Psoas muscle (tissue), 8 donors: ENCODE results near the gene WDR70. TPM values are rescaled to one million over a fixed set of nuclear protein-coding genes. Genes with fewer than 3 reads are reported as not detected.

Experiments used
- ATAC-seq, 4 donors: fragments of 200-7000 bp; cut with Tn5 transposase; one replicate each; pipeline ENCODE4 v1.9.1; 2020; ENCODE audit warnings: moderate library complexity in 3 of 4, mild to moderate bottlenecking in 2 of 4
- DNase-seq, 2 donors: peaks; one replicate each; pipeline ENCODE4 v3.0.0-alpha.2; 2020
- H3K27ac ChIP-seq: fragments of 200-600 bp; one replicate; pipeline ENCODE4 v1.8.0; 2022
- H3K27me3 ChIP-seq, 3 donors: fragments of 200-600 bp in 1 of 3; one replicate each; pipeline versions ENCODE4 v1.6.1 to v1.8.0; 2013 to 2022; ENCODE audit warnings: low read length in 2 of 3, mild to moderate bottlenecking in 2 of 3, moderate library complexity in 1 of 3; ENCODE audit not compliant: insufficient read depth in 3 of 3
- H3K36me3 ChIP-seq, 2 donors: fragments of 200-600 bp in 1 of 2; one replicate each; pipeline versions ENCODE4 v1.6.1 to v1.8.0; 2013 to 2022; ENCODE audit warnings: low read depth in 1 of 2, mild to moderate bottlenecking in 1 of 2, moderate library complexity in 1 of 2; ENCODE audit not compliant: insufficient read depth in 1 of 2
- H3K4me1 ChIP-seq: fragments of 200-600 bp; one replicate; pipeline ENCODE4 v1.8.0; 2022
- H3K4me3 ChIP-seq: fragments of 200-600 bp; one replicate; pipeline ENCODE4 v1.8.0; 2022; ENCODE audit warnings: mild to moderate bottlenecking
- H3K9me3 ChIP-seq: fragments of 200-600 bp; one replicate; pipeline ENCODE4 v1.8.0; 2022
- WGBS, 3 donors: extraction: QIAGEN DNeasy Blood & Tissue Kit; methylation state at CpG; one replicate each; pipeline versions ENCODE4 v1.1.6 to v1.1.7; 2013; 5-methylcytosine and 5-hydroxymethylcytosine counted together
- intact Hi-C, 2 donors: fragments of 100-400 bp; cut with DNase I; formaldehyde crosslinking; loops; one replicate each; pipeline versions ENCODE4 v1.11.0 to v1.14.2; 2022
- polyA plus RNA-seq, 3 donors: library from polyadenylated mRNA; stranded (reverse); fragments of 200-250 nt; gene quantifications; one replicate each; pipeline ENCODE4 v1.2.3, GENCODE V29; 2013
- total RNA-seq, 4 donors: library from RNA; stranded (reverse); fragmentation: NEBNext Ultra II Directional in 2 of 4; extraction: Animal tissue kit (Norgen Biotek cat#: 25700) in 2 of 4; gene quantifications; one replicate each; pipeline versions ENCODE4 v1.2.1 to v1.2.4, GENCODE V29; 2021 to 2023
- TF ChIP-seq, protein P1 (sequence below): fragments of 200-600 bp; IDR thresholded peaks from one replicate; pipeline ENCODE4 v1.8.0; 2022; ENCODE audit warnings: antibody characterized with exemption
- donor health status: healthy with polysubstance abuse.
- donor health status: DM: no; HTN: no; CAD: no; lungs with moderate emphysema.
- donor health status: Bipolar disorder and iron deficiency.
- donor health status: healthy.
- donor health status: DM: yes; HTN: yes; CAD: no.
- donor health status: DM: no; HTN: no; CAD: no.
- donor health status: DM: no; HTN: no; CAD: no.
- donor health status: DM: yes; HTN: yes; CAD: no.

The WDR70 gene
- total and polyA plus RNA-seq, 7 donors: 16.3 to 37.8 (median 26.0) TPM

DNA sequence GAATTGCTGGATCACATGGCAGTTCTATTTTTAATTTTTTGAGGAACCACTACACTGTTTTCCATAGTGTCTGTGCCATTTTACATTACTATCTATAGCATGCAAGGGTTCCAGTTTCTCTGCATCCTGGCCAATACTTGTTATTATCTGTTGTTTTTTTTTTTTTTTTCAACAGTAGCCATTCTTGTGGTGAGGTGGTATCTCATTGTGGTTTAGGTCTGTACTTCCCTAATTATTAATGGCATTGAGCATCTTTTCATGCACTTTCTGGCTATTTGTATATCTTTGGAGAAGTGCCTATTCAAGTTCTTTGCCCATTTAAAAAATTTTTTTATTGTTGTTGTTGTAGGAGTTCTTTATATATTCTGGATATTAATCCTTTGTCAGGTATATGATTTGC, 363.0 kb downstream of the WDR70 start:
- ATAC-seq: no peak

DNA sequence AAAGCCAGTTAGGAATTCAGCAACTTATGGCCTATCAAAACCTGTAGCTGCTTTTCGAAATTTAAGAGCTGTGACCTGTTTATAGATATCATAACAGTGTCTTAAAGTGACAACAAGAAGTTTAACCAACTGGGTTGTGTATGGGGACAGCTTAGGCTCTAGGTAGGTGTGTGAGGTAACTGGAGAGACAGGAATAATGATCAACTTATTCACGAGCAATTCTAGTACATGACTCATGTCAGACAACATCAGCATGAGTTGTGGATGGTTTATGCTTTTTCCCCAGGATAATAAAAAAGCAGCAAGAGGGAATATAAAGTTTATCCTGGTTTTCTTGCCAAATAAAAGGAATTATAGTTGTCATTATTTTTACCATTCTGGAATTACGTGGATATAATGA, 372.1 kb downstream of the WDR70 start:
- no peaks in the 10 kb centered on the region for H3K27me3 ChIP-seq
- intact Hi-C loops: no loop called here

More for the DNA sequence above, 363.0 kb downstream of the WDR70 start:
- intact Hi-C loops: no loop called here
- Histone ChIP-seq H3K27me3 (no peaks in the 10 kb centered on the region), H3K9me3 (no peaks in the 10 kb centered on the region), H3K4me3 (no peak overlapping the region), H3K36me3 (no peaks in the 10 kb centered on the region), H3K4me1 (peaks cover 27% of the 10 kb centered on the region), H3K27ac (no peak overlapping the region)
- DNase-seq: no peak
- TF ChIP-seq, protein P1, sequence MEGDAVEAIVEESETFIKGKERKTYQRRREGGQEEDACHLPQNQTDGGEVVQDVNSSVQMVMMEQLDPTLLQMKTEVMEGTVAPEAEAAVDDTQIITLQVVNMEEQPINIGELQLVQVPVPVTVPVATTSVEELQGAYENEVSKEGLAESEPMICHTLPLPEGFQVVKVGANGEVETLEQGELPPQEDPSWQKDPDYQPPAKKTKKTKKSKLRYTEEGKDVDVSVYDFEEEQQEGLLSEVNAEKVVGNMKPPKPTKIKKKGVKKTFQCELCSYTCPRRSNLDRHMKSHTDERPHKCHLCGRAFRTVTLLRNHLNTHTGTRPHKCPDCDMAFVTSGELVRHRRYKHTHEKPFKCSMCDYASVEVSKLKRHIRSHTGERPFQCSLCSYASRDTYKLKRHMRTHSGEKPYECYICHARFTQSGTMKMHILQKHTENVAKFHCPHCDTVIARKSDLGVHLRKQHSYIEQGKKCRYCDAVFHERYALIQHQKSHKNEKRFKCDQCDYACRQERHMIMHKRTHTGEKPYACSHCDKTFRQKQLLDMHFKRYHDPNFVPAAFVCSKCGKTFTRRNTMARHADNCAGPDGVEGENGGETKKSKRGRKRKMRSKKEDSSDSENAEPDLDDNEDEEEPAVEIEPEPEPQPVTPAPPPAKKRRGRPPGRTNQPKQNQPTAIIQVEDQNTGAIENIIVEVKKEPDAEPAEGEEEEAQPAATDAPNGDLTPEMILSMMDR: no peak

DNA sequence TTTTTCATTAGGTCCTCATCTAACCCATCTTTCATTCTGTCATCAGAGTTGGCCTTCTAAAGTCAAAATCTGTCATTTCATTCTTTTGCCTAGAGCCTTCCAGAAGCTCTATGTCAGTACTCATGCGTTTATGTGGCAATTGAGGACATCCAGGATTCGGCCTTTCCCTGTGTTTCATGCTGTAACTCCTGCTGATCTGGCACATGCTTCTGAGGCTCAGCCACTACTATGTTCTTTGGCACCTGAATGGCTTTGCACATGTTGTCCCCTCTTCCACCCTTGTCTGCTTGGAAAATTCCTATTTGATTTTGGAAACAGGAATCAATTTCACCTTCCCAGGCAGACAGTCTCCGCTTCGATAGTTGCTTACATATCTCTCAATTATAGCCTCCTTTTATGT, 375.9 kb downstream of the WDR70 start:
- no peak for ATAC-seq
- TF ChIP-seq, protein P1: no peak
- H3K27ac ChIP-seq: no peak overlapping the region

More for the DNA sequence above, 372.1 kb downstream of the WDR70 start:
- DNase-seq: no peak
- Histone ChIP-seq H3K36me3 (peaks cover 2 to 5% of the 10 kb centered on the region in 2 donors), H3K27ac (no peak overlapping the region), H3K9me3 (no peaks in the 10 kb centered on the region), H3K4me1 (peaks cover 4% of the 10 kb centered on the region), H3K4me3 (no peak overlapping the region)
- peak; percentile 51 to 73 (median 60) for ATAC-seq
- TF ChIP-seq, protein P1: no peak
- WGBS, 3 donors: 81 to 88% (median 85%) methylated on average over 3 of the region's 3 CpGs

DNA sequence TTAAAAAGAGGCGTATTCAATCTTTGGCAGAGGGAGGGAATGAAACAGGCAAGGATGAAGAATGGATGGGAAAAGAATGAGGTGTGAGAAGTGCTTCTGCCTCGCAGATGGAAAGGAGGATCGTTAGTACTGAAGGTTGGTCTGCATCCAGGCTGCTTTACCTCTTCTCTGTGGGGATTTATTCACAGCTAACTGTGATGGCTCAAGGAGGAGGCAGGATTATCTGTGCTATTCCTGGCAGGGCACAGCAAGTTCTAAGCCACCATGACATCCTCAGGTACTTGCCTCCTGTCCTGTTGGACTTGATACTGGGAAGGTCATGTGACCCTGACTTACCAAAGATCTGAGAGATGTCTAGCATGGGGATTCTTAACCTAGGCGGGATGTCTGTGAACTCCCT, 376.5 kb downstream of the WDR70 start:
- WGBS, 3 donors: 68 to 88% (median 83%) methylated on average over 4 of the region's 4 CpGs
- Histone ChIP-seq H3K9me3 (no peaks in the 10 kb centered on the region), H3K27me3 (no peaks in the 10 kb centered on the region), H3K4me3 (no peak overlapping the region), H3K4me1 (peaks cover 4% of the 10 kb centered on the region), H3K27ac (no peak overlapping the region), H3K36me3 (peaks cover 2 to 5% of the 10 kb centered on the region in 2 donors)
- ATAC-seq: peak in 1 of 4 donors; percentile 26
- DNase-seq: no peak
- TF ChIP-seq, protein P1: no peak
- intact Hi-C loops: no loop called here

More for the DNA sequence above, 375.9 kb downstream of the WDR70 start:
- no peak for DNase-seq
- Histone ChIP-seq H3K36me3 (peaks cover 2 to 5% of the 10 kb centered on the region in 2 donors), H3K27me3 (no peaks in the 10 kb centered on the region), H3K4me1 (peaks cover 4% of the 10 kb centered on the region), H3K4me3 (no peak overlapping the region), H3K9me3 (no peaks in the 10 kb centered on the region)
- 53 to 85% (median 72%) methylated on average over 4 of the region's 4 CpGs for WGBS, 3 donors
- intact Hi-C loops: no loop called here

DNA sequence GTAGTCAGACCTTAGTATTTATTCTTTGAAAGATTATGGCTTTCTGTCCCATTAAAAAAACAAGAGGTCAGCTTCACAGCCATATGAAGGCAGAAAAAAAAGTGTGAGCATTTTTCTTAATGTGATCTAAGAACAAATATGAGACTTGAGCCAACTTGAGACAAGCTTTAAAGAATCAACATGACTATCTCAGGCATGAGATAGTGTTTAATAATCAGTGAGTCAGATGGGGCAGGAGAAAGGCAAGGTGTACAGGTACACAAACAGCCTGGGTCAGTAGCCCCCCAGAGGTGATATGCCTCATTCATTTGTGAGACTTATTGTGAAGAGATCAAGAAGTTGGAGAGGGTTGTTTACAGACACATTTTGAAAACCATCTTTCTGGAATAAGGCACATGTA, 377.1 kb downstream of the WDR70 start:
- no peak overlapping the region for H3K27ac ChIP-seq
- H3K4me1 ChIP-seq: no peaks in the 10 kb centered on the region
- DNase-seq (no peak), ATAC-seq (no peak)
- H3K4me3 ChIP-seq: no peak overlapping the region
- peaks cover 2 to 5% of the 10 kb centered on the region in 2 donors for H3K36me3 ChIP-seq
- H3K9me3 ChIP-seq: no peaks in the 10 kb centered on the region
- H3K27me3 ChIP-seq: no peaks in the 10 kb centered on the region
- TF ChIP-seq, protein P1: no peak
- intact Hi-C loops: no loop called here
